CD14-positive monocyte (primary cell): ENCODE data around the gene LKAAEAR1. TPM values are rescaled to one million over a fixed set of nuclear protein-coding genes. Genes with fewer than 3 reads are reported as not detected.

Experiments
- DNase-seq, 3 donors: peaks; one replicate each; pipeline ENCODE4 v3.0.0-alpha.2; 2011 to 2022
- H2AFZ ChIP-seq: 2 replicates; pipeline ENCODE4 v1.6.0; 2012; ENCODE audit warnings: mild to moderate bottlenecking, low read depth, low read length, inconsistent platforms; ENCODE audit not compliant: insufficient read depth, poor library complexity, severe bottlenecking
- H3K27ac ChIP-seq, 2 donors: 1 replicate in 1 of 2; 2 replicates in 1 of 2; pipeline ENCODE4 v1.5.1; 2012 to 2013; ENCODE audit warnings: low read length in 2 of 2, control low read depth in 1 of 2, inconsistent platforms in 1 of 2, low read depth in 1 of 2, mild to moderate bottlenecking in 1 of 2
- H3K27me3 ChIP-seq, 2 donors: one replicate each; pipeline versions ENCODE4 v1.6.0 to v1.6.1; 2011 to 2013; ENCODE audit warnings: low read length in 2 of 2; ENCODE audit not compliant: control insufficient read depth in 2 of 2, insufficient read depth in 2 of 2
- H3K36me3 ChIP-seq, 2 donors: replicated peaks in 1 of 2; 1 replicate in 1 of 2; 2 replicates in 1 of 2; pipeline versions ENCODE4 v1.5.1 to v1.6.1; 2012 to 2013; ENCODE audit warnings: low read length in 2 of 2, control low read depth in 1 of 2, inconsistent platforms in 1 of 2, mild to moderate bottlenecking in 1 of 2; ENCODE audit not compliant: insufficient read depth in 2 of 2, control insufficient read depth in 1 of 2
- H3K4me1 ChIP-seq, 2 donors: 1 replicate in 1 of 2; 2 replicates in 1 of 2; pipeline versions ENCODE4 v1.5.1 to v1.6.1; 2012 to 2013; ENCODE audit warnings: low read length in 2 of 2, control low read depth in 1 of 2, inconsistent platforms in 1 of 2, mild to moderate bottlenecking in 1 of 2, moderate library complexity in 1 of 2; ENCODE audit not compliant: insufficient read depth in 2 of 2, control insufficient read depth in 1 of 2
- H3K4me2 ChIP-seq: replicated peaks from 2 replicates; pipeline ENCODE3; 2012; ENCODE audit warnings: low read length, moderate library complexity, mild to moderate bottlenecking; ENCODE audit not compliant: poor library complexity, severe bottlenecking; ENCODE audit errors: extremely low read depth
- H3K4me3 ChIP-seq, 3 experiments: fragments of 200-600 bp in 1 of 3; sonication (generic) in 1 of 3; replicated peaks in 1 of 3; 1 replicate in 2 of 3; 2 replicates in 1 of 3; pipeline ENCODE4 v1.5.1; 2011 to 2013; ENCODE audit warnings: low read length in 3 of 3, mild to moderate bottlenecking in 3 of 3, control low read depth in 2 of 3, low read depth in 2 of 3, inconsistent platforms in 1 of 3, moderate library complexity in 1 of 3
- H3K79me2 ChIP-seq: 2 replicates; pipeline ENCODE4 v1.6.0; 2012; ENCODE audit warnings: mild to moderate bottlenecking, control low read depth, inconsistent platforms, low read length, moderate library complexity; ENCODE audit not compliant: insufficient read depth
- H3K9ac ChIP-seq: 2 replicates; pipeline ENCODE4 v1.6.0; 2017; ENCODE audit warnings: low read length, mild to moderate bottlenecking; ENCODE audit not compliant: insufficient read depth, poor library complexity, severe bottlenecking
- H3K9me3 ChIP-seq, 2 donors: replicated peaks in 1 of 2; 1 replicate in 1 of 2; 2 replicates in 1 of 2; pipeline versions ENCODE4 v1.5.1 to v1.6.1; 2012 to 2013; ENCODE audit warnings: low read length in 2 of 2, control low read depth in 1 of 2; ENCODE audit not compliant: control insufficient read depth in 1 of 2, insufficient read depth in 1 of 2
- H4K20me1 ChIP-seq: 2 replicates; pipeline ENCODE4 v1.6.0; 2012; ENCODE audit warnings: mild to moderate bottlenecking, low read length, control low read depth, moderate library complexity; ENCODE audit not compliant: insufficient read depth
- H3K27ac Mint-ChIP-seq, 7 donors: one replicate each; pipeline ENCODE4 v1.8.0; 2020; ENCODE audit warnings: mild to moderate bottlenecking in 7 of 7, mixed read lengths in 7 of 7, moderate library complexity in 6 of 7, inconsistent platforms in 2 of 7
- H3K27me3 Mint-ChIP-seq, 3 donors: one replicate each; pipeline ENCODE4 v1.8.0; 2021 to 2022; ENCODE audit warnings: low read depth in 3 of 3, mild to moderate bottlenecking in 3 of 3, mixed read lengths in 3 of 3, moderate library complexity in 3 of 3, inconsistent platforms in 1 of 3
- H3K36me3 Mint-ChIP-seq, 2 donors: one replicate each; pipeline ENCODE4 v1.8.0; 2020; ENCODE audit warnings: mixed read lengths in 2 of 2, inconsistent platforms in 1 of 2, mild to moderate bottlenecking in 1 of 2
- H3K4me1 Mint-ChIP-seq: one replicate; pipeline ENCODE4 v1.8.0; 2020; ENCODE audit warnings: mild to moderate bottlenecking, mixed read lengths
- H3K4me3 Mint-ChIP-seq, 2 donors: one replicate each; pipeline ENCODE4 v1.8.0; 2020; ENCODE audit warnings: mild to moderate bottlenecking in 2 of 2, mixed read lengths in 2 of 2, moderate library complexity in 1 of 2
- H3K9me3 Mint-ChIP-seq, 7 donors: one replicate each; pipeline ENCODE4 v1.8.0; 2020 to 2022; ENCODE audit warnings: mixed read lengths in 7 of 7, mild to moderate bottlenecking in 6 of 7, moderate library complexity in 6 of 7, inconsistent platforms in 2 of 7
- CTCF ChIP-seq: fragments of 200-600 bp; IDR thresholded peaks from one replicate; pipeline ENCODE4 v1.8.0; 2022; ENCODE audit warnings: antibody characterized with exemption, mild to moderate bottlenecking
- WGBS: methylation state at CpG from one replicate; pipeline ENCODE4 v1.1.5; 2013; ENCODE audit warnings: missing lambda C conversion rate; ENCODE audit not compliant: insufficient coverage; 5-methylcytosine and 5-hydroxymethylcytosine counted together
- intact Hi-C, 2 donors: fragments of 100-400 bp; cut with micrococcal nuclease; formaldehyde crosslinking; loops; one replicate each; pipeline versions ENCODE4 v1.15.0 to v1.15.1; 2023
- polyA plus RNA-seq, 3 donors: library from polyadenylated mRNA; depleted of rRNA in 1 of 3; unstranded in 2 of 3; stranded (reverse) in 1 of 3; fragments of 300-500 nt in 2 of 3; fragments of >200 nt in 1 of 3; fragmentation: Illumina TruSeq in 2 of 3; gene quantifications; 1 replicate in 2 of 3; 2 replicates in 1 of 3; pipeline ENCODE4 v1.2.3, GENCODE V29; 2012 to 2021

The LKAAEAR1 gene
- polyA plus RNA-seq, 3 donors, result 0.61 to 0.86 (median 0.64) TPM

GRCh38 chr20:64081624-64081964, 2.6 kb downstream of the LKAAEAR1 start:
- H3K36me3 Mint-ChIP-seq, result peaks cover 6 to 9% of the 10 kb centered on the region in 2 donors
- 90% methylated on average over 6 of the region's 6 CpGs for WGBS
- Histone ChIP-seq H3K9me3 (peaks cover 4 to 8% of the 10 kb centered on the region in 2 donors), H3K4me3 (peak overlapping the region in 2 of 3 experiments; percentile 88 to 94), H3K9ac (no peak overlapping the region), H3K27me3 (peaks cover 9 to 20% of the 10 kb centered on the region in 2 donors), H3K36me3 (no peaks in the 10 kb centered on the region), H3K4me2 (peak overlapping the region; percentile 97), H3K27ac (no peak overlapping the region), H3K79me2 (peaks cover 55% of the 10 kb centered on the region), H4K20me1 (peaks cover 87% of the 10 kb centered on the region), H2AFZ (no peak overlapping the region), H3K4me1 (peaks cover 42 to 62% of the 10 kb centered on the region in 2 donors)
- peaks cover 23 to 26% (median 24%) of the 10 kb centered on the region in 3 donors for H3K27me3 Mint-ChIP-seq
- no peak for DNase-seq
- peak overlapping the region in 2 of 7 donors; percentile 21 to 68 for H3K27ac Mint-ChIP-seq
- TF ChIP-seq CTCF, result no peak
- intact Hi-C loops, result loop anchor here (5.0 kb wide), 2 partner anchors 41 to 171 kb away; no protein-coding TSS in a partner anchor
- peaks cover 41% of the 10 kb centered on the region for H3K4me1 Mint-ChIP-seq
- H3K4me3 Mint-ChIP-seq, result peak overlapping the region; percentile 79 to 95
- peaks cover 2 to 6% (median 4%) of the 10 kb centered on the region in 7 donors for H3K9me3 Mint-ChIP-seq

GRCh38 chr20:64080813-64081623, 3.2 kb downstream of the LKAAEAR1 start:
- H2AFZ ChIP-seq, result no peak overlapping the region
- WGBS, result 58% methylated on average over 12 of the region's 17 CpGs
- peak overlapping the region; percentile 97 for H3K4me2 ChIP-seq
- DNase-seq, result no peak
- peaks cover 0 to 8% of the 10 kb centered on the region in 2 donors for H3K9me3 ChIP-seq
- H3K27ac ChIP-seq, result peak overlapping the region; percentile 59 to 87
- H4K20me1 ChIP-seq, result peaks cover 88% of the 10 kb centered on the region
- H3K4me3 ChIP-seq, result peak overlapping the region; percentile 78 to 94 (median 88)
- H3K27ac Mint-ChIP-seq, result peak overlapping the region; percentile 77 to 95 (median 87)
- H3K9ac ChIP-seq, result peak overlapping the region; percentile 77
- peaks cover 0 to 4% (median 1%) of the 10 kb centered on the region in 7 donors for H3K9me3 Mint-ChIP-seq
- peaks cover 61% of the 10 kb centered on the region for H3K79me2 ChIP-seq
- H3K4me3 Mint-ChIP-seq, result peak overlapping the region; percentile 94 to 95
- peaks cover 22 to 25% (median 23%) of the 10 kb centered on the region in 3 donors for H3K27me3 Mint-ChIP-seq
- intact Hi-C loops, result loop anchor here (5.0 kb wide), 2 partner anchors 41 to 171 kb away; no protein-coding TSS in a partner anchor
- peaks cover 3 to 4% of the 10 kb centered on the region in 2 donors for H3K36me3 ChIP-seq
- H3K27me3 ChIP-seq, result peaks cover 9 to 19% of the 10 kb centered on the region in 2 donors
- peaks cover 47% of the 10 kb centered on the region for H3K4me1 Mint-ChIP-seq
- no peak for TF ChIP-seq CTCF
- peaks cover 47 to 67% of the 10 kb centered on the region in 2 donors for H3K4me1 ChIP-seq
- H3K36me3 Mint-ChIP-seq, result peaks cover 4 to 11% of the 10 kb centered on the region in 2 donors
